ENCODE results near the gene KLHL18.

The KLHL18 gene

DNA sequence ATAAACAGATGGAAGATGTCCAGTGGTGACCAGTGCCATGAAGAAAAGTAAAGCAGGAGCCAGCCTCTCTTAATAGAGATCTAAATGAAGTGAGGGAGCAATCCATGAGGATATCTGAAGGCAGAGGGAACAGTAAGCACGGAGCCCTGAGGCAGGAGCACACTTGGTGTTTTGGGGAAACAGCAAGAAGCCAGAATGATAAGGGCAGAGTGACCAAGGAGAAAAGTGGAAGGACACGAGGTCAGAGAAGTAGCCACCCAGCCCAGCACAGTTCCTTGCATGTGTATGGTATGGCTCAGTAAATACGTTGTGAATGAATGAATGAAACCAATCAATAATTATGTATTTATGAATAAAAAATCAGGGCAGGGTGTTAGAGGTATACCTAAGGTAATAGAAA lies 11.6 kb downstream of the KLHL18 start:
- no peaks in the 10 kb centered on the region for H3F3A ChIP-seq (ENCODE audit: low read depth)
- no peaks in the 10 kb centered on the region for H3K9me2 ChIP-seq (replicated peaks; ENCODE audit: low read depth, low read length)
- H3K36me3 ChIP-seq (ENCODE audit: insufficient read depth, low read length) = no peaks in the 10 kb centered on the region; the same call in 1 of the 2 replicates
- no peaks in the 10 kb centered on the region for H3K9me3 ChIP-seq (ENCODE audit: insufficient read depth, low read depth, low read length)
- no peak overlapping the region for H3K4me3 ChIP-seq (ENCODE audit: low read length, poor library complexity, severe bottlenecking)
- peaks cover 12% of the 10 kb centered on the region for H4K20me1 ChIP-seq (ENCODE audit: insufficient read depth, low read length, poor library complexity, severe bottlenecking)
- peaks cover 22% of the 10 kb centered on the region for H3K79me2 ChIP-seq (ENCODE audit: insufficient read depth, low read length)
- no peak overlapping the region for H3K9ac ChIP-seq (ENCODE audit: low read depth, low read length, poor library complexity, severe bottlenecking)
- no peak overlapping the region for H2AFZ ChIP-seq (ENCODE audit: low read length)
- H3K4me1 ChIP-seq (ENCODE audit: insufficient read depth, low read length, poor library complexity, severe bottlenecking) = peaks cover 22% of the 10 kb centered on the region
- no peak overlapping the region for H3K4me2 ChIP-seq (ENCODE audit: low read depth, low read length, poor library complexity, severe bottlenecking)
- H3K27me3 ChIP-seq (ENCODE audit: insufficient read depth, low read length, poor library complexity, severe bottlenecking) = no peaks in the 10 kb centered on the region
- TF ChIP-seq EZH2phosphoT487 (IDR thresholded peaks at IDR 0.05; ENCODE audit: borderline replicate concordance) = no peak
- no peak for TF ChIP-seq CTCF (conservative IDR thresholded peaks at IDR 0.05; ENCODE audit: low read length)

- Histone ChIP-seq H4K20me1 (ENCODE audit: insufficient read depth, low read length, poor library complexity, severe bottlenecking) (peaks cover 12% of the 10 kb centered on the region), H3K9me3 (ENCODE audit: insufficient read depth, low read depth, low read length) (no peaks in the 10 kb centered on the region), H3K36me3 (ENCODE audit: insufficient read depth, low read length) (no peaks in the 10 kb centered on the region; the same call in 1 of the 2 replicates), H3K4me1 (ENCODE audit: insufficient read depth, low read length, poor library complexity, severe bottlenecking) (peaks cover 20% of the 10 kb centered on the region), H3K9ac (ENCODE audit: low read depth, low read length, poor library complexity, severe bottlenecking) (no peak overlapping the region), H3K9me2 (replicated peaks; ENCODE audit: low read depth, low read length) (no peaks in the 10 kb centered on the region), H3K27me3 (ENCODE audit: insufficient read depth, low read length, poor library complexity, severe bottlenecking) (no peaks in the 10 kb centered on the region), H3F3A (ENCODE audit: low read depth) (no peaks in the 10 kb centered on the region), H3K4me3 (ENCODE audit: low read length, poor library complexity, severe bottlenecking) (no peak overlapping the region), H3K4me2 (ENCODE audit: low read depth, low read length, poor library complexity, severe bottlenecking) (no peak overlapping the region), H3K79me2 (ENCODE audit: insufficient read depth, low read length) (peaks cover 16% of the 10 kb centered on the region), H2AFZ (ENCODE audit: low read length) (no peak overlapping the region)
- TF ChIP-seq CTCF (conservative IDR thresholded peaks at IDR 0.05; ENCODE audit: low read length) = no peak
- no peak for TF ChIP-seq EZH2phosphoT487 (IDR thresholded peaks at IDR 0.05; ENCODE audit: borderline replicate concordance)
Measured at GRCh38 chr3:47295322-47295721, 12.6 kb downstream of the KLHL18 start.

GRCh38 chr3:47295976-47296375 lies 13.2 kb downstream of the KLHL18 start:
- no peak overlapping the region for H2AFZ ChIP-seq (ENCODE audit: low read length)
- H3F3A ChIP-seq (ENCODE audit: low read depth) = no peaks in the 10 kb centered on the region
- H3K4me1 ChIP-seq (ENCODE audit: insufficient read depth, low read length, poor library complexity, severe bottlenecking) = peaks cover 20% of the 10 kb centered on the region
- H3K4me2 ChIP-seq (ENCODE audit: low read depth, low read length, poor library complexity, severe bottlenecking) = peak overlapping the region; percentile 77
- no peak overlapping the region for H3K9ac ChIP-seq (ENCODE audit: low read depth, low read length, poor library complexity, severe bottlenecking)
- peaks cover 12% of the 10 kb centered on the region for H4K20me1 ChIP-seq (ENCODE audit: insufficient read depth, low read length, poor library complexity, severe bottlenecking)
- no peaks in the 10 kb centered on the region for H3K9me2 ChIP-seq (replicated peaks; ENCODE audit: low read depth, low read length)
- TF ChIP-seq CTCF (conservative IDR thresholded peaks at IDR 0.05; ENCODE audit: low read length) (no peak), EZH2phosphoT487 (IDR thresholded peaks at IDR 0.05; ENCODE audit: borderline replicate concordance) (no peak)
- H3K79me2 ChIP-seq (ENCODE audit: insufficient read depth, low read length) = peaks cover 10% of the 10 kb centered on the region
- H3K27me3 ChIP-seq (ENCODE audit: insufficient read depth, low read length, poor library complexity, severe bottlenecking) = no peaks in the 10 kb centered on the region
- H3K9me3 ChIP-seq (ENCODE audit: insufficient read depth, low read depth, low read length) = no peaks in the 10 kb centered on the region
- no peaks in the 10 kb centered on the region; the same call in 1 of the 2 replicates for H3K36me3 ChIP-seq (ENCODE audit: insufficient read depth, low read length)
- H3K4me3 ChIP-seq (ENCODE audit: low read length, poor library complexity, severe bottlenecking) = peak overlapping the region; percentile 45
